ENCODE results near the gene EFHC1. TPM values are rescaled to one million over a fixed set of nuclear protein-coding genes. Genes with fewer than 3 reads are reported as not detected.

Gene EFHC1
- total RNA-seq, 1 experiment from 2014 or later, result 24.6 TPM

DNA sequence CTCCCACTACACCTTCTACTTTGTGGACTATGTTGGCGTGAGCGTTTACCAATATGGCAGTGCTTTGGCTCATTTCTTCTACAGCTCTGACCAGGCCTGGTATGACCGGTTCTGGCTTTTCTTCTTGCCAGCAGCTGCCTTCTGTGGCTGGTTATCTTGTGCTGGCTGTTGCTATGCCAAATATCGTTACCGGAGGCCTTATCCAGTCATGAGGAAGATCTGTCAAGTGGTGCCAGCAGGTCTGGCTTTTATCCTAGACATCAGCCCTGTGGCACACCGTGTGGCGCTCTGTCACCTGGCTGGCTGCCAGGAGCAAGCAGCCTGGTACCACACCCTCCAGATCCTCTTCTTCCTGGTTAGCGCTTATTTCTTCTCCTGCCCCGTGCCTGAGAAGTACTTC lies 16.5 kb upstream of the EFHC1 start:
- intact Hi-C loops (cut with micrococcal nuclease; ENCODE audit: unreplicated experiment), result no loop called here
- Histone ChIP-seq H3K4me3 (ENCODE audit: low read depth in 2 of 2, low read length in 2 of 2) (no peak overlapping the region), H3K9me3 (ENCODE audit: control insufficient read depth, insufficient read depth, low read depth, low read length) (no peaks in the 10 kb centered on the region), H3K4me1 (ENCODE audit: control insufficient read depth, insufficient read depth, low read length) (no peaks in the 10 kb centered on the region; the same call in 1 of the 2 replicates), H3K27me3 (ENCODE audit: control insufficient read depth, insufficient read depth, low read length) (no peaks in the 10 kb centered on the region), H3K27ac (ENCODE audit: low read length) (no peak overlapping the region), H3K36me3 (ENCODE audit: control insufficient read depth, insufficient read depth, low read length) (no peaks in the 10 kb centered on the region)
- ChIA-PET CTCF (no interaction called here), POLR2A (no interaction called here)
- in situ Hi-C loops (cut with HindIII; ENCODE audit: low pct_unique_long_range_greater_than_20kb, low sequenced_read_pairs), result loop anchor here (10.0 kb wide), 1 partner anchor 119 kb away; the partner anchor contains the start of gene MCM3
- ATAC-seq (no peak), DNase-seq (ENCODE audit: low read depth, low spot score) (no peak)
- TF ChIP-seq, protein P1, sequence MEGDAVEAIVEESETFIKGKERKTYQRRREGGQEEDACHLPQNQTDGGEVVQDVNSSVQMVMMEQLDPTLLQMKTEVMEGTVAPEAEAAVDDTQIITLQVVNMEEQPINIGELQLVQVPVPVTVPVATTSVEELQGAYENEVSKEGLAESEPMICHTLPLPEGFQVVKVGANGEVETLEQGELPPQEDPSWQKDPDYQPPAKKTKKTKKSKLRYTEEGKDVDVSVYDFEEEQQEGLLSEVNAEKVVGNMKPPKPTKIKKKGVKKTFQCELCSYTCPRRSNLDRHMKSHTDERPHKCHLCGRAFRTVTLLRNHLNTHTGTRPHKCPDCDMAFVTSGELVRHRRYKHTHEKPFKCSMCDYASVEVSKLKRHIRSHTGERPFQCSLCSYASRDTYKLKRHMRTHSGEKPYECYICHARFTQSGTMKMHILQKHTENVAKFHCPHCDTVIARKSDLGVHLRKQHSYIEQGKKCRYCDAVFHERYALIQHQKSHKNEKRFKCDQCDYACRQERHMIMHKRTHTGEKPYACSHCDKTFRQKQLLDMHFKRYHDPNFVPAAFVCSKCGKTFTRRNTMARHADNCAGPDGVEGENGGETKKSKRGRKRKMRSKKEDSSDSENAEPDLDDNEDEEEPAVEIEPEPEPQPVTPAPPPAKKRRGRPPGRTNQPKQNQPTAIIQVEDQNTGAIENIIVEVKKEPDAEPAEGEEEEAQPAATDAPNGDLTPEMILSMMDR (IDR thresholded peaks at IDR 0.05), result no peak
- TF ChIP-seq SIN3A (IDR thresholded peaks at IDR 0.05; ENCODE audit: borderline replicate concordance, insufficient read depth, low read depth, low read length) (no peak), POLR2AphosphoS5 (IDR thresholded peaks at IDR 0.05; ENCODE audit: low read depth, low read length) (no peak), TCF7L2 (IDR thresholded peaks at IDR 0.05; ENCODE audit: low read depth, low read length) (no peak)
- TF ChIP-seq, protein P2, sequence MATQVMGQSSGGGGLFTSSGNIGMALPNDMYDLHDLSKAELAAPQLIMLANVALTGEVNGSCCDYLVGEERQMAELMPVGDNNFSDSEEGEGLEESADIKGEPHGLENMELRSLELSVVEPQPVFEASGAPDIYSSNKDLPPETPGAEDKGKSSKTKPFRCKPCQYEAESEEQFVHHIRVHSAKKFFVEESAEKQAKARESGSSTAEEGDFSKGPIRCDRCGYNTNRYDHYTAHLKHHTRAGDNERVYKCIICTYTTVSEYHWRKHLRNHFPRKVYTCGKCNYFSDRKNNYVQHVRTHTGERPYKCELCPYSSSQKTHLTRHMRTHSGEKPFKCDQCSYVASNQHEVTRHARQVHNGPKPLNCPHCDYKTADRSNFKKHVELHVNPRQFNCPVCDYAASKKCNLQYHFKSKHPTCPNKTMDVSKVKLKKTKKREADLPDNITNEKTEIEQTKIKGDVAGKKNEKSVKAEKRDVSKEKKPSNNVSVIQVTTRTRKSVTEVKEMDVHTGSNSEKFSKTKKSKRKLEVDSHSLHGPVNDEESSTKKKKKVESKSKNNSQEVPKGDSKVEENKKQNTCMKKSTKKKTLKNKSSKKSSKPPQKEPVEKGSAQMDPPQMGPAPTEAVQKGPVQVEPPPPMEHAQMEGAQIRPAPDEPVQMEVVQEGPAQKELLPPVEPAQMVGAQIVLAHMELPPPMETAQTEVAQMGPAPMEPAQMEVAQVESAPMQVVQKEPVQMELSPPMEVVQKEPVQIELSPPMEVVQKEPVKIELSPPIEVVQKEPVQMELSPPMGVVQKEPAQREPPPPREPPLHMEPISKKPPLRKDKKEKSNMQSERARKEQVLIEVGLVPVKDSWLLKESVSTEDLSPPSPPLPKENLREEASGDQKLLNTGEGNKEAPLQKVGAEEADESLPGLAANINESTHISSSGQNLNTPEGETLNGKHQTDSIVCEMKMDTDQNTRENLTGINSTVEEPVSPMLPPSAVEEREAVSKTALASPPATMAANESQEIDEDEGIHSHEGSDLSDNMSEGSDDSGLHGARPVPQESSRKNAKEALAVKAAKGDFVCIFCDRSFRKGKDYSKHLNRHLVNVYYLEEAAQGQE (IDR thresholded peaks at IDR 0.05; ENCODE audit: insufficient read depth in 1 of 2, low read depth in 2 of 2, low read length in 1 of 2), result no peak
- no TSS peak for BruUV-seq (replicated peaks)

DNA sequence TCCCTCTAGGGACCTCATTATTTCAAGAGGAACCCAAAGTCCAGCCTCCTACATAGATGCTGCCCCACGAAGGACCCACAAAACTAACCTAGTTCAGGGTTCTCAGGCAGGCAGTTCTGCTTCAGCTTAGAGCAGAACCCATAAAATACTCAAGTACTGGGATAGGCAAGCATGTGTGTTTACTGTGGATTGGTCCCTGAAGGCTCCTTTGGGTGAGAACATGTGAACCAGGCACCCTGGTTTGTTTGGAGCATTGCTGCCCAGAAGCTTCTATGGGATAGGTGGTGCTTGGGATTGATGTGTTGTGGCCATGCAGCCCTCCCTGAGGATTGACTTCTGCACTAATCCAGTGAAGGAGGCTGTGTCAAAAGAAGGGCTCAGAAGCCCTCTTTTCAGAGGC lies 14.9 kb upstream of the EFHC1 start:
- H3K4me1 ChIP-seq (ENCODE audit: control insufficient read depth, insufficient read depth, low read length), result no peaks in the 10 kb centered on the region; the same call in 1 of the 2 replicates
- BruUV-seq (replicated peaks), result no TSS peak
- no peaks in the 10 kb centered on the region for H3K36me3 ChIP-seq (ENCODE audit: control insufficient read depth, insufficient read depth, low read length)
- H3K4me3 ChIP-seq (ENCODE audit: low read depth in 2 of 2, low read length in 2 of 2), result no peak overlapping the region
- CTCF ChIA-PET, result interaction anchor here (0.6 kb wide), 1 partner anchor 229 kb away, joined by 3 read pairs; no protein-coding TSS in a partner anchor
- in situ Hi-C loops (cut with HindIII; ENCODE audit: low pct_unique_long_range_greater_than_20kb, low sequenced_read_pairs), result loop anchor here (10.0 kb wide), 1 partner anchor 120 kb away; the partner anchor contains the start of gene MCM3
- no peaks in the 10 kb centered on the region for H3K27me3 ChIP-seq (ENCODE audit: control insufficient read depth, insufficient read depth, low read length)
- POLR2A ChIA-PET, result no interaction called here
- TF ChIP-seq, protein P2 (IDR thresholded peaks at IDR 0.05; ENCODE audit: insufficient read depth in 1 of 2, low read depth in 2 of 2, low read length in 1 of 2), result no peak
- TF ChIP-seq TCF7L2 (IDR thresholded peaks at IDR 0.05; ENCODE audit: low read depth, low read length) (no peak), POLR2AphosphoS5 (IDR thresholded peaks at IDR 0.05; ENCODE audit: low read depth, low read length) (no peak), SIN3A (IDR thresholded peaks at IDR 0.05; ENCODE audit: borderline replicate concordance, insufficient read depth, low read depth, low read length) (no peak)
- TF ChIP-seq, protein P1 (IDR thresholded peaks at IDR 0.05), result no peak
- no peak for DNase-seq (ENCODE audit: low read depth, low spot score)
- intact Hi-C loops (cut with micrococcal nuclease; ENCODE audit: unreplicated experiment), result no loop called here
- H3K9me3 ChIP-seq (ENCODE audit: control insufficient read depth, insufficient read depth, low read depth, low read length), result no peaks in the 10 kb centered on the region
- ATAC-seq, result no peak
- no peak overlapping the region for H3K27ac ChIP-seq (ENCODE audit: low read length)

Data from Panc1 (cell line).